Lung (tissue), 12 donors: ENCODE results near the gene TMEM132A. TPM values are rescaled to one million over a fixed set of nuclear protein-coding genes. Genes with fewer than 3 reads are reported as not detected.

Experiments
- ATAC-seq: fragments of 200-7000 bp; cut with Tn5 transposase; one replicate; pipeline ENCODE4 v1.9.1; 2020; ENCODE audit warnings: moderate number of reproducible peaks; ENCODE audit not compliant: insufficient read depth, low FRiP score
- DNase-seq, 3 donors: peaks; one replicate each; pipeline ENCODE4 v3.0.0-alpha.2; 2013 to 2017
- H3K27ac ChIP-seq, 2 donors: one replicate each; pipeline ENCODE4 v1.5.1; 2013; ENCODE audit warnings: mild to moderate bottlenecking in 2 of 2, moderate library complexity in 2 of 2, control low read depth in 1 of 2, inconsistent platforms in 1 of 2, low read depth in 1 of 2, low read length in 1 of 2
- H3K27me3 ChIP-seq, 3 donors: one replicate each; pipeline ENCODE4 v1.5.1; 2013; ENCODE audit warnings: low read length in 2 of 3; ENCODE audit not compliant: control insufficient read depth in 3 of 3, insufficient read depth in 3 of 3
- H3K36me3 ChIP-seq, 4 donors: one replicate each; pipeline ENCODE4 v1.5.1; 2013; ENCODE audit warnings: low read length in 4 of 4, mild to moderate bottlenecking in 1 of 4, moderate library complexity in 1 of 4; ENCODE audit not compliant: control insufficient read depth in 4 of 4, insufficient read depth in 4 of 4
- H3K4me1 ChIP-seq, 5 donors: one replicate each; pipeline ENCODE4 v1.5.1; 2013; ENCODE audit warnings: low read length in 5 of 5, mild to moderate bottlenecking in 2 of 5, moderate library complexity in 1 of 5; ENCODE audit not compliant: control insufficient read depth in 5 of 5, insufficient read depth in 5 of 5
- H3K4me3 ChIP-seq: one replicate; pipeline ENCODE4 v1.5.1; 2013; ENCODE audit warnings: mild to moderate bottlenecking, control low read depth, moderate library complexity
- H3K9ac ChIP-seq, 2 donors: one replicate each; pipeline ENCODE4 v1.5.1; 2013; ENCODE audit warnings: low read length in 2 of 2, control low read depth in 1 of 2; ENCODE audit not compliant: insufficient read depth in 1 of 2
- H3K9me3 ChIP-seq, 4 donors: one replicate each; pipeline ENCODE4 v1.5.1; 2013; ENCODE audit warnings: low read length in 3 of 4, mild to moderate bottlenecking in 1 of 4, moderate library complexity in 1 of 4; ENCODE audit not compliant: control insufficient read depth in 4 of 4, insufficient read depth in 3 of 4
- WGBS, 2 donors: extraction: QIAGEN DNeasy Blood & Tissue Kit; methylation state at CpG; one replicate each; pipeline ENCODE4 v1.1.7; 2013; 5-methylcytosine and 5-hydroxymethylcytosine counted together
- polyA plus RNA-seq, 2 donors: library from polyadenylated mRNA; stranded (reverse); fragments of 200-250 nt; gene quantifications; one replicate each; pipeline ENCODE4 v1.2.1, GENCODE V29; 2013
- total RNA-seq, 2 donors: library from RNA; depleted of rRNA in 1 of 2; stranded (reverse); fragments of >200 nt in 1 of 2; gene quantifications; one replicate each; pipeline ENCODE4 v1.2.1, GENCODE V29; 2014 to 2021
- TF ChIP-seq, protein P1 (sequence below): IDR thresholded peaks from 2 replicates; pipeline ENCODE4 v1.5.1; 2012; ENCODE audit warnings: mild to moderate bottlenecking; ENCODE audit errors: control extremely low read depth, extremely low read depth
- donor health status: control.
- donor health status: control.
- donor health status: Bipolar disorder and iron deficiency.
- donor health status: healthy.
- donor health status: DM: yes; HTN: yes; CAD: no.

TMEM132A gene
- total and polyA plus RNA-seq, 4 donors, result 6.7 to 20.5 (median 17.5) TPM

DNA sequence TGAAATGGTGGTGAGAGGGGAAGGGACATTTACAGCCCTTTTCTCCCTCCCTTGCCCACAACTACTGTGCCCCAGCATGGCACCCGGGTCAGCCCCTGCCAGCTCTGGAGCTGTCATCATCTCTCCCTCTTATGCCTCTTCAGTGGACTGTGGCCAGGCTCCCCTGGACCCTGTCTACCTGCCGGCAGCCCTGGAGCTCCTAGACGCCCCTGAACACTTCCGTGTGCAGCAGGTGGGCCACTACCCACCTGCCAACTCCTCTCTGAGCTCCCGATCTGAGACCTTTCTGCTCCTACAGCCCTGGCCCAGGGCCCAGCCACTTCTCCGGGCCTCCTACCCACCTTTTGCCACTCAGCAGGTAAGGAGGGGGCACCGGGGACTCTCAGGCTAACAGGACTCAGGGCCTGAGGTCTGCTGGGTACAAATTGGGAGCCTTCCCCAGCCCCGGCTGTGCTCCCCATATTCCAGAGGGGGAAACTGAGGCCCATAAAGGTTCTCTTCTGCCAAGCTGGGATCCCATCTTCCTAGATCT lies 2.9 kb downstream of the TMEM132A start:
- H3K9me3 ChIP-seq, result peaks cover 0 to 2% (median 0%) of the 10 kb centered on the region in 4 donors
- no peak for ATAC-seq
- no peak overlapping the region for H3K9ac ChIP-seq
- H3K27me3 ChIP-seq, result no peaks in the 10 kb centered on the region
- H3K36me3 ChIP-seq, result peaks cover 2 to 21% (median 6%) of the 10 kb centered on the region in 4 donors
- no peak overlapping the region for H3K27ac ChIP-seq
- H3K4me1 ChIP-seq, result peaks cover 0 to 16% (median 0%) of the 10 kb centered on the region in 5 donors
- H3K4me3 ChIP-seq, result no peak overlapping the region
- TF ChIP-seq, protein P1, sequence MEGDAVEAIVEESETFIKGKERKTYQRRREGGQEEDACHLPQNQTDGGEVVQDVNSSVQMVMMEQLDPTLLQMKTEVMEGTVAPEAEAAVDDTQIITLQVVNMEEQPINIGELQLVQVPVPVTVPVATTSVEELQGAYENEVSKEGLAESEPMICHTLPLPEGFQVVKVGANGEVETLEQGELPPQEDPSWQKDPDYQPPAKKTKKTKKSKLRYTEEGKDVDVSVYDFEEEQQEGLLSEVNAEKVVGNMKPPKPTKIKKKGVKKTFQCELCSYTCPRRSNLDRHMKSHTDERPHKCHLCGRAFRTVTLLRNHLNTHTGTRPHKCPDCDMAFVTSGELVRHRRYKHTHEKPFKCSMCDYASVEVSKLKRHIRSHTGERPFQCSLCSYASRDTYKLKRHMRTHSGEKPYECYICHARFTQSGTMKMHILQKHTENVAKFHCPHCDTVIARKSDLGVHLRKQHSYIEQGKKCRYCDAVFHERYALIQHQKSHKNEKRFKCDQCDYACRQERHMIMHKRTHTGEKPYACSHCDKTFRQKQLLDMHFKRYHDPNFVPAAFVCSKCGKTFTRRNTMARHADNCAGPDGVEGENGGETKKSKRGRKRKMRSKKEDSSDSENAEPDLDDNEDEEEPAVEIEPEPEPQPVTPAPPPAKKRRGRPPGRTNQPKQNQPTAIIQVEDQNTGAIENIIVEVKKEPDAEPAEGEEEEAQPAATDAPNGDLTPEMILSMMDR, result no peak
- DNase-seq, result no peak
- WGBS, 2 donors, result 86 to 95% methylated on average over 8 of the region's 8 CpGs

GRCh38 chr11:60927600-60927999 lies 3.3 kb downstream of the TMEM132A start:
- Histone ChIP-seq H3K27me3 (no peaks in the 10 kb centered on the region), H3K9ac (no peak overlapping the region), H3K4me1 (peaks cover 0 to 16% (median 0%) of the 10 kb centered on the region in 5 donors), H3K4me3 (no peak overlapping the region), H3K27ac (no peak overlapping the region), H3K36me3 (peaks cover 0 to 16% (median 6%) of the 10 kb centered on the region in 4 donors), H3K9me3 (no peaks in the 10 kb centered on the region)
- 89 to 90% methylated on average over 16 of the region's 16 CpGs for WGBS, 2 donors
- TF ChIP-seq, protein P1, result no peak
- DNase-seq (no peak), ATAC-seq (no peak)

DNA sequence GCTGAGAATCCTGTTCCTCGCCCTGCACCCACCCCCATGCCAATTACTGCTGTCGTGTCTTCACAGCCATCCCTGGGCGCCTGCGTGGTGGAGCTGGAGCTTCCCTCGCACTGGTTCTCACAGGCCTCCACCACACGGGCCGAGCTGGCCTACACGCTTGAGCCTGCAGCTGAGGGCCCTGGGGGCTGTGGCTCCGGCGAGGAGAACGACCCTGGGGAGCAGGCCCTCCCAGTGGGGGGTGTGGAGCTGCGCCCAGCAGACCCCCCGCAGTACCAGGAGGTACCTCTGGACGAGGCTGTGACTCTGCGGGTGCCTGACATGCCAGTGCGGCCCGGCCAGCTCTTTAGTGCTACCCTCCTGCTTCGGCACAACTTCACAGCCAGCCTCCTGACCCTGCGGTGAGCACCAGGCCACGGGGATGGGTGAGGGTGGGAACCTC lies 4.3 kb downstream of the TMEM132A start:
- DNase-seq, result no peak
- H3K27me3 ChIP-seq, result no peaks in the 10 kb centered on the region
- H3K4me1 ChIP-seq, result peaks cover 0 to 16% (median 0%) of the 10 kb centered on the region in 5 donors
- no peak overlapping the region for H3K9ac ChIP-seq
- TF ChIP-seq, protein P1, result no peak
- H3K4me3 ChIP-seq, result no peak overlapping the region
- ATAC-seq, result no peak
- no peak overlapping the region for H3K27ac ChIP-seq
- H3K9me3 ChIP-seq, result no peaks in the 10 kb centered on the region
- WGBS, 2 donors, result 91 to 93% methylated on average over 20 of the region's 20 CpGs
- peaks cover 0 to 11% (median 5%) of the 10 kb centered on the region in 4 donors for H3K36me3 ChIP-seq

DNA sequence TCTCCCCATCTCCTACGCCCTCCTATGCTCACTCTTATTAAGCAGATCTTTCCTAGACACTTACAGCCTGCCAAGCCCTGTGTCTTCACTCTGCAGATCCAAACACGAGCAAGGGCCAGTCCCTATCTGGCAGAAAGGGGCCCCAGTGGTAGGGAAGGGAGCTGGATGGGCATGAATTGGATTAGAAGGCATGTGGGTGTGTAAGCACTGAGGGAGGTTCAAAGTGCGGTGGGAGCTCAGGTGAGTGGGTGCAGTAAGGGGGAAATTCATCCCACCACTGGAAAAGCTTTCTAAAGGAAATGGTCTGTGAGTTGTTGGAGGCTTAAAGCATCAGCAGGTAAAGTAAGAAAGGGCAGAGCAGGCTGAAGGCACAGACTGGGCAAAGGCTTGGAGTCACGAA lies 5.5 kb downstream of the TMEM132A start:
- ATAC-seq (no peak), DNase-seq (no peak)
- peaks cover 0 to 11% (median 5%) of the 10 kb centered on the region in 4 donors for H3K36me3 ChIP-seq
- no peaks in the 10 kb centered on the region for H3K9me3 ChIP-seq
- no peak overlapping the region for H3K27ac ChIP-seq
- no peaks in the 10 kb centered on the region for H3K27me3 ChIP-seq
- WGBS, 2 donors, result 84 to 86% methylated on average over 4 of the region's 4 CpGs
- no peak overlapping the region for H3K4me3 ChIP-seq
- TF ChIP-seq, protein P1, result no peak
- H3K9ac ChIP-seq, result no peak overlapping the region
- peaks cover 0 to 11% (median 0%) of the 10 kb centered on the region in 5 donors for H3K4me1 ChIP-seq
